Sigmoid colon (tissue), 7 donors: ENCODE data around the gene FAM120B. TPM values are rescaled to one million over a fixed set of nuclear protein-coding genes. Genes with fewer than 3 reads are reported as not detected.

Experiments used
- DNase-seq: peaks from one replicate; pipeline ENCODE4 v3.0.0-alpha.2; 2019
- H3K27ac ChIP-seq, 4 donors: fragments of 200-600 bp; sonication (generic); one replicate each; pipeline ENCODE4 v1.5.1; 2016 to 2019; ENCODE audit warnings: mild to moderate bottlenecking in 1 of 4
- H3K27me3 ChIP-seq, 3 donors: fragments of 200-600 bp; sonication (generic); one replicate each; pipeline ENCODE4 v1.5.1; 2019; ENCODE audit warnings: mild to moderate bottlenecking in 1 of 3
- H3K36me3 ChIP-seq, 4 donors: fragments of 200-600 bp; sonication (generic); one replicate each; pipeline ENCODE4 v1.5.1; 2016 to 2019
- H3K4me1 ChIP-seq, 4 donors: fragments of 200-600 bp; sonication (generic); one replicate each; pipeline ENCODE4 v1.5.1; 2017 to 2019
- H3K4me3 ChIP-seq, 4 donors: fragments of 200-600 bp; sonication (generic); one replicate each; pipeline ENCODE4 v1.5.1; 2017 to 2019; ENCODE audit warnings: mild to moderate bottlenecking in 2 of 4, moderate library complexity in 1 of 4
- H3K9me3 ChIP-seq, 4 donors: fragments of 200-600 bp in 3 of 4; sonication (generic) in 3 of 4; one replicate each; pipeline versions ENCODE4 v1.5.1 to v1.6.1; 2013 to 2019
- EP300 ChIP-seq, 4 donors: sonication (generic); formaldehyde crosslinking; IDR thresholded peaks; one replicate each; pipeline ENCODE4 v1.6.1; 2017; ENCODE audit warnings: antibody characterized with exemption in 4 of 4
- POLR2A ChIP-seq, 2 donors: fragments of 450-650 bp; IDR thresholded peaks; one replicate each; pipeline ENCODE4 v1.6.1; 2016; ENCODE audit warnings: antibody characterized with exemption in 2 of 2, mild to moderate bottlenecking in 2 of 2, moderate library complexity in 2 of 2
- POLR2AphosphoS5 ChIP-seq, 4 donors: sonication (generic); formaldehyde crosslinking; IDR thresholded peaks; one replicate each; pipeline ENCODE4 v1.6.1; 2017; ENCODE audit warnings: antibody characterized with exemption in 4 of 4
- WGBS, 2 donors: extraction: QIAGEN DNeasy Blood & Tissue Kit; methylation state at CpG; one replicate each; pipeline ENCODE4 v1.1.7; 2013; 5-methylcytosine and 5-hydroxymethylcytosine counted together
- intact Hi-C: fragments of 100-400 bp; cut with DNase I; formaldehyde crosslinking; loops from one replicate; pipeline ENCODE4 v1.15.1; 2023
- polyA plus RNA-seq, 3 donors: library from polyadenylated mRNA; stranded (reverse); fragments of 200-250 nt; gene quantifications; one replicate each; pipeline ENCODE4 v1.2.3, GENCODE V29; 2013
- total RNA-seq, 4 donors: library from RNA; depleted of rRNA; stranded (reverse); fragments of >200 nt; gene quantifications; one replicate each; pipeline ENCODE4 v1.1.0, GENCODE V29; 2016
- TF ChIP-seq, protein P1 (sequence below), 4 experiments: fragments of 450-650 bp in 3 of 4; fragments of 200-600 bp in 1 of 4; IDR thresholded peaks; one replicate each; pipeline ENCODE4 v1.5.1; 2016 to 2019; ENCODE audit warnings: antibody characterized with exemption in 4 of 4, mild to moderate bottlenecking in 3 of 4, moderate library complexity in 2 of 4
- donor health status: healthy with polysubstance abuse.
- donor health status: Bipolar disorder and iron deficiency.
- donor health status: healthy.

Gene FAM120B
- total and polyA plus RNA-seq, 7 donors = 5.5 to 55.0 (median 29.6) TPM

- DNase-seq = no peak
- H3K36me3 ChIP-seq = peaks cover 3 to 69% (median 13%) of the 10 kb centered on the region in 4 donors
- H3K4me3 ChIP-seq = no peak overlapping the region
- H3K27me3 ChIP-seq = no peaks in the 10 kb centered on the region
- 96 to 97% methylated on average over 1 of the region's 1 CpG for WGBS, 2 donors
- intact Hi-C loops = no loop called here
- no peaks in the 10 kb centered on the region for H3K9me3 ChIP-seq
- no peaks in the 10 kb centered on the region for H3K4me1 ChIP-seq
- H3K27ac ChIP-seq = no peak overlapping the region
- no peak for TF ChIP-seq POLR2A (IDR thresholded peaks at IDR 0.05)
- no peak for TF ChIP-seq EP300 (IDR thresholded peaks at IDR 0.05)
- TF ChIP-seq POLR2AphosphoS5 (IDR thresholded peaks at IDR 0.05) = no peak
- TF ChIP-seq, protein P1, sequence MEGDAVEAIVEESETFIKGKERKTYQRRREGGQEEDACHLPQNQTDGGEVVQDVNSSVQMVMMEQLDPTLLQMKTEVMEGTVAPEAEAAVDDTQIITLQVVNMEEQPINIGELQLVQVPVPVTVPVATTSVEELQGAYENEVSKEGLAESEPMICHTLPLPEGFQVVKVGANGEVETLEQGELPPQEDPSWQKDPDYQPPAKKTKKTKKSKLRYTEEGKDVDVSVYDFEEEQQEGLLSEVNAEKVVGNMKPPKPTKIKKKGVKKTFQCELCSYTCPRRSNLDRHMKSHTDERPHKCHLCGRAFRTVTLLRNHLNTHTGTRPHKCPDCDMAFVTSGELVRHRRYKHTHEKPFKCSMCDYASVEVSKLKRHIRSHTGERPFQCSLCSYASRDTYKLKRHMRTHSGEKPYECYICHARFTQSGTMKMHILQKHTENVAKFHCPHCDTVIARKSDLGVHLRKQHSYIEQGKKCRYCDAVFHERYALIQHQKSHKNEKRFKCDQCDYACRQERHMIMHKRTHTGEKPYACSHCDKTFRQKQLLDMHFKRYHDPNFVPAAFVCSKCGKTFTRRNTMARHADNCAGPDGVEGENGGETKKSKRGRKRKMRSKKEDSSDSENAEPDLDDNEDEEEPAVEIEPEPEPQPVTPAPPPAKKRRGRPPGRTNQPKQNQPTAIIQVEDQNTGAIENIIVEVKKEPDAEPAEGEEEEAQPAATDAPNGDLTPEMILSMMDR (IDR thresholded peaks at IDR 0.05) = no peak
Measured at GRCh38 chr6:170362121-170362520, 55.6 kb downstream of the FAM120B start.

DNA sequence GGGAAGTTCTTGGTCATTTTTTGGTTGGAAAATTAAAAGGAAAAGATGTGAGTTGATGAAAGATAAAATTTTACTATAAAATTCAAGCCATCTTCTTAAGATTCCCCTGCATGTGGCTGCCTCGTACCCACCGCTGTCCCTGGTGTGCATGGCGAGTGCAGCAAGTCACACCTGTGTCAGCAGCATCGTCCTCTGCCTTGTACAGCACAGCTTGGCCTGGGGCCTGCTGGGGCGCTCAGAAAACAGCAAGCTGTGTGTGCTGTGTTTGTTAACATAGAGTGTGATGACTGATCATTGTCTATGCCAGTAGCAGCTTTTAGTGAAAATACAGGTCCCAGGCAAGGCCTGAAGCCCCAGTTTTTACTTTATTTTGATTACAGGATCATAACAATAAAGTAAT lies 56.7 kb downstream of the FAM120B start:
- Histone ChIP-seq H3K4me1 (no peaks in the 10 kb centered on the region), H3K27me3 (no peaks in the 10 kb centered on the region), H3K27ac (no peak overlapping the region), H3K9me3 (no peaks in the 10 kb centered on the region), H3K4me3 (no peak overlapping the region), H3K36me3 (peaks cover 3 to 58% (median 13%) of the 10 kb centered on the region in 4 donors)
- DNase-seq = no peak
- intact Hi-C loops = no loop called here
- TF ChIP-seq, protein P1 (IDR thresholded peaks at IDR 0.05) = no peak
- TF ChIP-seq EP300 (IDR thresholded peaks at IDR 0.05) (no peak), POLR2AphosphoS5 (IDR thresholded peaks at IDR 0.05) (no peak), POLR2A (IDR thresholded peaks at IDR 0.05) (no peak)
- WGBS, 2 donors = 96 to 98% methylated on average over 5 of the region's 5 CpGs

- no peaks in the 10 kb centered on the region for H3K27me3 ChIP-seq
- H3K4me1 ChIP-seq = no peaks in the 10 kb centered on the region
- H3K27ac ChIP-seq = no peak overlapping the region
- 94 to 96% methylated on average over 4 of the region's 4 CpGs for WGBS, 2 donors
- TF ChIP-seq, protein P1 (IDR thresholded peaks at IDR 0.05) = no peak
- TF ChIP-seq EP300 (IDR thresholded peaks at IDR 0.05) (no peak), POLR2A (IDR thresholded peaks at IDR 0.05) (no peak), POLR2AphosphoS5 (IDR thresholded peaks at IDR 0.05) (no peak)
- no peak overlapping the region for H3K4me3 ChIP-seq
- DNase-seq = no peak
- intact Hi-C loops = no loop called here
- peaks cover 0 to 57% (median 11%) of the 10 kb centered on the region in 4 donors for H3K36me3 ChIP-seq
- no peaks in the 10 kb centered on the region for H3K9me3 ChIP-seq
Measured at GRCh38 chr6:170365121-170365520, 58.6 kb downstream of the FAM120B start.

DNA sequence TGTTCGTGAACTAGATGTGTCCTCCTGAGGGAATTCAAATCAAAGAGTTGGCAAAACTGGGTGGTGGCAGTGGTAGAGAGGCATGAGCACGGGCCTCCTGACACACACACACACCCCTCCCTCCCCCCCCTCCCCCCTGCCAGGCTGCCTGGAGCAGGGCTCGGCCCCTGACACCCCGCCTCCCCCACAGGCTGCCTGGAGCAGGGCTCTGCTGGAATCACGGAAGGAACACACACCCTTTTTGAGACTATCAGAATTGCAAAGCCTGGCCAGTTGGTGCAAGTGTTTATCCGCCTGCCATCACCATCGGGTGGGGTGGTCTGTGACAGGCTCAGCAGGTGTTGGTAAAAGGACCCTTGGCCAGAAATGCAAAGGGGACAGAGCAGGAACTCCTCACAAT lies 59.0 kb downstream of the FAM120B start:
- H3K36me3 ChIP-seq = peaks cover 0 to 57% (median 9%) of the 10 kb centered on the region in 4 donors
- H3K4me1 ChIP-seq = no peaks in the 10 kb centered on the region
- no peak overlapping the region for H3K27ac ChIP-seq
- H3K27me3 ChIP-seq = no peaks in the 10 kb centered on the region
- H3K4me3 ChIP-seq = no peak overlapping the region
- intact Hi-C loops = no loop called here
- WGBS, 2 donors = 78 to 82% methylated on average over 7 of the region's 7 CpGs
- no peak for TF ChIP-seq POLR2AphosphoS5 (IDR thresholded peaks at IDR 0.05)
- no peak for TF ChIP-seq POLR2A (IDR thresholded peaks at IDR 0.05)
- TF ChIP-seq, protein P1 (IDR thresholded peaks at IDR 0.05) = no peak
- no peak for TF ChIP-seq EP300 (IDR thresholded peaks at IDR 0.05)
- DNase-seq = no peak
- H3K9me3 ChIP-seq = no peaks in the 10 kb centered on the region
